ENCODE measurements around the gene WDR74.
A peak's percentile ranks its signal among the peaks of the same experiment; 100 is the strongest.

The WDR74 gene

DNA sequence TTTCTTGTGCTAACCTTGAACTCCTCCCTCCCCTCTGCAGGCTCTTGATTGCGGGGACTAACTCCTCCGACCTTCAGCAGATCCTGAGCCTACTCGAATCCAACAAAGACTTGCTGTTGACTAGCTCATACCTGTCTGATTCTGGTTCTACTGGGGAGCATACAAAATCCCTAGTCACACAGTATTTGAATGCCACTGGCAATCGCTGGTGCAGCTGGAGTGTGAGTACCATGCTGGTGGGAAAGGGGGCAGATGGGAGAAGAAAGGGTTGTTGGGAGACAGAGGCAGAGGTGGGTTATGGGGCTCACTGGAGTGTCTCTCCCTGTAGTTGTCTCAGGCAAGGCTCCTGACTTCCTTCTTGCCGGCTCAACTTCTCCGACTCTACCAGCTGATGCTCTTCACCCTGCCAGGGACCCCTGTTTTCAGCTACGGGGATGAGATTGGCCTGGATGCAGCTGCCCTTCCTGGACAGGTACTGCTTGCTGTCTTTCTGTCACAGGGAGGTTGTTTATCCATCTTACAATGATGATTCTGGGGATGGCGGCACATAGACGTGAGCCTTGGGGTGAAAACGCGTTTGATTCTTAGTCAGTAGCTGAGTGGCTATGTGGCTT, 45.9 kb upstream of the WDR74 start:
- Histone ChIP-seq H3K4me3 (replicated peaks; ENCODE audit: insufficient read depth, low read length) (no peak overlapping the region), H3K27ac (replicated peaks) (no peak overlapping the region), H3K27me3 (ENCODE audit: insufficient read depth, poor library complexity, severe bottlenecking) (no peaks in the 10 kb centered on the region)
- no peak for DNase-seq (ENCODE audit: low read depth in 1 of 2, low spot score in 1 of 2)
- TF ChIP-seq SPI1 (IDR thresholded peaks at IDR 0.05; ENCODE audit: borderline replicate concordance, low read depth) = no peak
- TF ChIP-seq, protein P1, sequence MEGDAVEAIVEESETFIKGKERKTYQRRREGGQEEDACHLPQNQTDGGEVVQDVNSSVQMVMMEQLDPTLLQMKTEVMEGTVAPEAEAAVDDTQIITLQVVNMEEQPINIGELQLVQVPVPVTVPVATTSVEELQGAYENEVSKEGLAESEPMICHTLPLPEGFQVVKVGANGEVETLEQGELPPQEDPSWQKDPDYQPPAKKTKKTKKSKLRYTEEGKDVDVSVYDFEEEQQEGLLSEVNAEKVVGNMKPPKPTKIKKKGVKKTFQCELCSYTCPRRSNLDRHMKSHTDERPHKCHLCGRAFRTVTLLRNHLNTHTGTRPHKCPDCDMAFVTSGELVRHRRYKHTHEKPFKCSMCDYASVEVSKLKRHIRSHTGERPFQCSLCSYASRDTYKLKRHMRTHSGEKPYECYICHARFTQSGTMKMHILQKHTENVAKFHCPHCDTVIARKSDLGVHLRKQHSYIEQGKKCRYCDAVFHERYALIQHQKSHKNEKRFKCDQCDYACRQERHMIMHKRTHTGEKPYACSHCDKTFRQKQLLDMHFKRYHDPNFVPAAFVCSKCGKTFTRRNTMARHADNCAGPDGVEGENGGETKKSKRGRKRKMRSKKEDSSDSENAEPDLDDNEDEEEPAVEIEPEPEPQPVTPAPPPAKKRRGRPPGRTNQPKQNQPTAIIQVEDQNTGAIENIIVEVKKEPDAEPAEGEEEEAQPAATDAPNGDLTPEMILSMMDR (IDR thresholded peaks at IDR 0.05; ENCODE audit: insufficient read depth, low read length) = no peak
- no peak for TF ChIP-seq POLR2AphosphoS5 (IDR thresholded peaks at IDR 0.05; ENCODE audit: low read depth)
- no peak for TF ChIP-seq GABPA (IDR thresholded peaks at IDR 0.05; ENCODE audit: low read depth)

DNA sequence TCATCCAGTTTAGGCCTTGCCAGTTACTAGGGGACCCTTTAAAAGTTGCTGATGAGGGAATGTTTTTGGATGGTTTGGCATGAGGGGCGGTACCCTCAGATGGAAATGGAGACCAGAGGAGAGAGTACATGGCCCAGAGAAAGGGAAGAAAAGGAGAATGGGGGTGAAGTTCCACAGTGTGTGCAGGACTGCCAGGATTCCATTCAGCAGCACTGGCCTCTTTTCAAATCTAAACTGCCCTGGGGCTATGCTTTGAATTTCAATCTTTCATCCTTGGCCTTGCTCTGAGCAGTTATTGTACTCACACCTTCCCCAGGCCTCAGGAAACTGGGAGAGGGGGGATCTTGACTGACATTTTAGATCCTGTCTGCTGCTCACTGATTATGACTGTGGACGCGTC, 44.3 kb upstream of the WDR74 start:
- no peaks in the 10 kb centered on the region for H3K27me3 ChIP-seq (ENCODE audit: insufficient read depth, poor library complexity, severe bottlenecking)
- H3K4me3 ChIP-seq (replicated peaks; ENCODE audit: insufficient read depth, low read length) = peak overlapping the region; percentile 51
- TF ChIP-seq, protein P1 (IDR thresholded peaks at IDR 0.05; ENCODE audit: insufficient read depth, low read length) = no peak
- TF ChIP-seq POLR2AphosphoS5 (IDR thresholded peaks at IDR 0.05; ENCODE audit: low read depth) (no peak), GABPA (IDR thresholded peaks at IDR 0.05; ENCODE audit: low read depth) (no peak), SPI1 (IDR thresholded peaks at IDR 0.05; ENCODE audit: borderline replicate concordance, low read depth) (no peak)
- TF ChIP-seq, protein P2, sequence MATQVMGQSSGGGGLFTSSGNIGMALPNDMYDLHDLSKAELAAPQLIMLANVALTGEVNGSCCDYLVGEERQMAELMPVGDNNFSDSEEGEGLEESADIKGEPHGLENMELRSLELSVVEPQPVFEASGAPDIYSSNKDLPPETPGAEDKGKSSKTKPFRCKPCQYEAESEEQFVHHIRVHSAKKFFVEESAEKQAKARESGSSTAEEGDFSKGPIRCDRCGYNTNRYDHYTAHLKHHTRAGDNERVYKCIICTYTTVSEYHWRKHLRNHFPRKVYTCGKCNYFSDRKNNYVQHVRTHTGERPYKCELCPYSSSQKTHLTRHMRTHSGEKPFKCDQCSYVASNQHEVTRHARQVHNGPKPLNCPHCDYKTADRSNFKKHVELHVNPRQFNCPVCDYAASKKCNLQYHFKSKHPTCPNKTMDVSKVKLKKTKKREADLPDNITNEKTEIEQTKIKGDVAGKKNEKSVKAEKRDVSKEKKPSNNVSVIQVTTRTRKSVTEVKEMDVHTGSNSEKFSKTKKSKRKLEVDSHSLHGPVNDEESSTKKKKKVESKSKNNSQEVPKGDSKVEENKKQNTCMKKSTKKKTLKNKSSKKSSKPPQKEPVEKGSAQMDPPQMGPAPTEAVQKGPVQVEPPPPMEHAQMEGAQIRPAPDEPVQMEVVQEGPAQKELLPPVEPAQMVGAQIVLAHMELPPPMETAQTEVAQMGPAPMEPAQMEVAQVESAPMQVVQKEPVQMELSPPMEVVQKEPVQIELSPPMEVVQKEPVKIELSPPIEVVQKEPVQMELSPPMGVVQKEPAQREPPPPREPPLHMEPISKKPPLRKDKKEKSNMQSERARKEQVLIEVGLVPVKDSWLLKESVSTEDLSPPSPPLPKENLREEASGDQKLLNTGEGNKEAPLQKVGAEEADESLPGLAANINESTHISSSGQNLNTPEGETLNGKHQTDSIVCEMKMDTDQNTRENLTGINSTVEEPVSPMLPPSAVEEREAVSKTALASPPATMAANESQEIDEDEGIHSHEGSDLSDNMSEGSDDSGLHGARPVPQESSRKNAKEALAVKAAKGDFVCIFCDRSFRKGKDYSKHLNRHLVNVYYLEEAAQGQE (IDR thresholded peaks at IDR 0.05; ENCODE audit: insufficient replicate concordance, low read depth) = no peak
- no peak overlapping the region; the same call in 1 of the 2 replicates for H3K27ac ChIP-seq (replicated peaks)
- DNase-seq (ENCODE audit: low read depth in 1 of 2, low spot score in 1 of 2) = no peak

DNA sequence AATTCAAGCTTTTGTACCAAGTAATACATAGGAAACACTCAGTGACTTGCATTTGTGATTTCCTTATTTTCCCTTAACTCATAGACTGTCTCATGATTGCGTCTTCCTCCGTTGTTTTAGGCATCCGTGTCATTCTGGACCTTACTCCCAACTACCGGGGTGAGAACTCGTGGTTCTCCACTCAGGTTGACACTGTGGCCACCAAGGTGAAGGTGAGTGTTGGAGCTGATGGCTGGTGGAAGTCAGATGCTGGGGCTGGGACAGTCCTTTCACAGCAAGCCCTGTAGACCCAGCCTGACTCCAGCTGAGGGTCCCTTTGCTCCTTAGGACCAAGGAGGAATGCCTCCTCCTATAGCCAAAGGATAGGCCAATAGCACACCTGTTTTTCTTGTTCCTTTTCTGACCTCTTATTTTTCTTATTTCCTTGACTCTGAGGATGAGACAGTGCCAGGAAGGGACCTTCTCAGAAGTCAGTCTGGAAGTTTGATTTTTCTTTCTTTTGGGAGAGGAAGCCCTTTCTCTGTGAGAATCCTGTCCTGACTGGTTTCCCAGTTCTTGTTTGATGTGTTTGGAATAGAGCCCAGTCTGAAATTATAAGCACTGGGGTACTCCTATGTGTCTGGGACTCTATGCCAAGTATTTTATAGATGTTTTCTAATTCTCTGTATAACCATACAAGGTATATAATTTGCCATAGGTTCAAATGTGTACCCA, 43.6 kb upstream of the WDR74 start:
- Histone ChIP-seq H3K27me3 (ENCODE audit: insufficient read depth, poor library complexity, severe bottlenecking) (no peaks in the 10 kb centered on the region), H3K4me3 (replicated peaks; ENCODE audit: insufficient read depth, low read length) (peak overlapping the region; percentile 51), H3K27ac (replicated peaks) (peak overlapping the region; percentile 98)
- no peak; the same call in 1 of the 2 replicates for TF ChIP-seq POLR2AphosphoS5 (IDR thresholded peaks at IDR 0.05; ENCODE audit: low read depth)
- peak; percentile 16; the same call in 1 of the 2 replicates for TF ChIP-seq SPI1 (IDR thresholded peaks at IDR 0.05; ENCODE audit: borderline replicate concordance, low read depth)
- DNase-seq (ENCODE audit: low read depth in 1 of 2, low spot score in 1 of 2) = no peak

DNA sequence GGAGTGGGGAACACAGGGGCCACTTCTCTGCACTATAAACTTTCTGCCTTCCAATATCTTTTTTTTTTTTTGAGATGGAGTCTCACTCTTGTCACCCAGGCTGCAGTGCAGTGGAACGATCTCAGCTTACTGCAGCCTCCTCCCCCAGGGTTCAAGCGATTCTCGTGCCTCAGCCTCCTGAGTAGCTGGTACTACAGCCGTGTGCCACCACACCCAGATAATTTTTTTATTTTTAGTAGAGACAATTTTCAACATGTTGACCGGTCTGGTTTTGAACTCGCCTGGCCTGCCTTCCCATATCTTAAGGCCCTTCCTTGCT, 43.0 kb upstream of the WDR74 start:
- Histone ChIP-seq H3K27me3 (ENCODE audit: insufficient read depth, poor library complexity, severe bottlenecking) (no peaks in the 10 kb centered on the region), H3K27ac (replicated peaks) (peak overlapping the region; percentile 98), H3K4me3 (replicated peaks; ENCODE audit: insufficient read depth, low read length) (peak overlapping the region; percentile 51)
- TF ChIP-seq GABPA (IDR thresholded peaks at IDR 0.05; ENCODE audit: low read depth) (no peak), POLR2AphosphoS5 (IDR thresholded peaks at IDR 0.05; ENCODE audit: low read depth) (no peak), SPI1 (IDR thresholded peaks at IDR 0.05; ENCODE audit: borderline replicate concordance, low read depth) (no peak)
- TF ChIP-seq, protein P2 (IDR thresholded peaks at IDR 0.05; ENCODE audit: insufficient replicate concordance, low read depth) = no peak
- TF ChIP-seq, protein P1 (IDR thresholded peaks at IDR 0.05; ENCODE audit: insufficient read depth, low read length) = no peak
- no peak for DNase-seq (ENCODE audit: low read depth in 1 of 2, low spot score in 1 of 2)
